Kidney (tissue), 14 donors: ENCODE data around the gene EHF. TPM values are rescaled to one million over a fixed set of nuclear protein-coding genes. Genes with fewer than 3 reads are reported as not detected.

Experiments used
- DNase-seq, 5 donors: peaks; one replicate each; pipeline ENCODE4 v3.0.0-alpha.2; 2013 to 2020
- FAIRE-seq: peaks from 2 replicates; lab custom pipeline; 2012; peaks lifted over from hg19 to GRCh38; lab: Jason Lieb, UNC
- H3K27ac ChIP-seq, 2 donors: one replicate each; pipeline ENCODE4 v1.7.0; 2013; ENCODE audit warnings: low read depth in 2 of 2, low read length in 2 of 2, inconsistent platforms in 1 of 2
- H3K27me3 ChIP-seq: one replicate; pipeline ENCODE4 v1.7.1; 2013; ENCODE audit warnings: low read length, inconsistent platforms; ENCODE audit not compliant: control insufficient read depth, insufficient read depth
- H3K36me3 ChIP-seq, 3 donors: one replicate each; pipeline versions ENCODE4 v1.7.0 to v1.7.1; 2013; ENCODE audit warnings: low read length in 3 of 3, control low read depth in 1 of 3, inconsistent platforms in 1 of 3; ENCODE audit not compliant: insufficient read depth in 3 of 3, control insufficient read depth in 2 of 3
- H3K4me1 ChIP-seq, 3 donors: one replicate each; pipeline versions ENCODE4 v1.7.0 to v1.7.1; 2013; ENCODE audit warnings: low read length in 3 of 3, inconsistent platforms in 1 of 3, low read depth in 1 of 3; ENCODE audit not compliant: control insufficient read depth in 2 of 3, insufficient read depth in 2 of 3
- H3K4me3 ChIP-seq, 3 donors: one replicate each; pipeline versions ENCODE4 v1.7.0 to v1.8.1; 2013; ENCODE audit warnings: low read length in 3 of 3, control low read depth in 1 of 3, inconsistent platforms in 1 of 3
- H3K9ac ChIP-seq, 3 donors: one replicate each; pipeline versions ENCODE4 v1.7.0 to v1.7.1; 2013; ENCODE audit warnings: low read length in 3 of 3, control low read depth in 1 of 3, inconsistent platforms in 1 of 3
- H3K9me3 ChIP-seq, 3 donors: one replicate each; pipeline versions ENCODE4 v1.7.0 to v1.7.1; 2013; ENCODE audit warnings: low read length in 3 of 3, control low read depth in 1 of 3, inconsistent platforms in 1 of 3; ENCODE audit not compliant: control insufficient read depth in 2 of 3, insufficient read depth in 1 of 3
- CTCF ChIP-seq: IDR thresholded peaks from 3 replicates; pipeline ENCODE4 v1.5.1; 2012; ENCODE audit warnings: mild to moderate bottlenecking, moderate library complexity, borderline replicate concordance; ENCODE audit not compliant: insufficient read depth; ENCODE audit errors: extremely low read depth
- intact Hi-C: fragments of 100-400 bp; cut with DNase I; formaldehyde crosslinking; loops from one replicate; pipeline ENCODE4 v1.11.1; 2022
- polyA plus RNA-seq: library from polyadenylated mRNA; stranded (reverse); fragments of 350-450 nt; fragmentation: Illumina TruSeq; extraction: RNeasy Lipid Tissue Mini Kit (QIAGEN cat#74804); gene quantifications from one replicate; pipeline ENCODE4 v1.2.3, GENCODE V29; 2014; ENCODE audit warnings: low read depth, low replicate concordance; ENCODE audit not compliant: insufficient read depth
- total RNA-seq: library from RNA; stranded (reverse); fragmentation: NEBNext Ultra II Directional; extraction: Animal tissue kit (Norgen Biotek cat#: 25700); gene quantifications from one replicate; pipeline ENCODE4 v1.2.1, GENCODE V29; 2021
- donor health status: control.
- donor health status: control.
- donor health status: control.
- donor health status: control.
- donor health status: control.
- donor health status: DM: yes; HTN: yes; CAD: no.
- donor health status: Normal renal cell carcinoma (clear cell type).

Gene EHF
- total and polyA plus RNA-seq, 2 donors from 2014 or later = 4.7 to 65.5 TPM

DNA sequence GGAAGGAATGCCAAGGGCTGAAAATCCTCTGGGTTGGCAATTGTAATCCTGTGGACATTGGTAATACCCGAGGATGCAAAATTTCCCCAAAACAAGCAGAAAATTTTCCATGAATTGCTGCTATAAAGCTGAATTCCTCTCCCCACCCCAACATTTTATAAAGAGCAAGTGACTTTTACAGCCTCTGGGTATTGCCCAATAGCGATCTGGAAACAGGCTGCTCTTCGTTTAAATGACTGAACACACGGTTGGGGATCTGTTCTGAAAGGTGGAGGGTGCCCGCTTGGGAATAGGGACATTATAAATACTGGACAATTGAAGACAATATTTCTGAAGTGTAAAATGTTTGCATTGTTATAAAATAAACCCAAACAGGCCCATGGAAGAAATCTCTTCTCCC, 20.6 kb downstream of the EHF start:
- TF ChIP-seq CTCF = no peak
- no peak for DNase-seq

GRCh38 chr11:34642001-34642554, 21.2 kb downstream of the EHF start:
- intact Hi-C loops = no loop called here
- FAIRE-seq (no peak), DNase-seq (peak in 2 of 5 donors; percentile 40)
- Histone ChIP-seq H3K4me1 (peaks cover 0 to 12% (median 0%) of the 10 kb centered on the region in 3 donors), H3K4me3 (peak overlapping the region in 1 of 3 donors; percentile 11), H3K27ac (peak overlapping the region in 1 of 2 donors; percentile 27), H3K9me3 (no peaks in the 10 kb centered on the region), H3K36me3 (no peaks in the 10 kb centered on the region), H3K27me3 (no peaks in the 10 kb centered on the region), H3K9ac (no peak overlapping the region)
- no peak for TF ChIP-seq CTCF

More for the DNA sequence above, 20.6 kb downstream of the EHF start:
- peaks cover 0 to 12% (median 0%) of the 10 kb centered on the region in 3 donors for H3K4me1 ChIP-seq
- H3K9me3 ChIP-seq = no peaks in the 10 kb centered on the region
- intact Hi-C loops = no loop called here
- FAIRE-seq = no peak
- H3K27me3 ChIP-seq = no peaks in the 10 kb centered on the region
- no peak overlapping the region for H3K9ac ChIP-seq
- peak overlapping the region; percentile 55 to 65 for H3K27ac ChIP-seq
- H3K36me3 ChIP-seq = no peaks in the 10 kb centered on the region
- no peak overlapping the region for H3K4me3 ChIP-seq

GRCh38 chr11:34642873-34643272, 22.0 kb downstream of the EHF start:
- Histone ChIP-seq H3K9ac (no peak overlapping the region), H3K9me3 (no peaks in the 10 kb centered on the region), H3K36me3 (no peaks in the 10 kb centered on the region), H3K27me3 (no peaks in the 10 kb centered on the region), H3K27ac (peak overlapping the region; percentile 27 to 42), H3K4me3 (peak overlapping the region in 1 of 3 donors; percentile 4), H3K4me1 (peaks cover 0 to 12% (median 0%) of the 10 kb centered on the region in 3 donors)
- no peak for TF ChIP-seq CTCF
- no peak for FAIRE-seq
- no peak for DNase-seq
- intact Hi-C loops = no loop called here
